Stimulated activated CD8-positive, alpha-beta memory T cell treated with anti-CD3 and anti-CD28 coated beads, Interleukin-12 subunit alpha, Interleukin-12 subunit beta, amount 100 ng/mL, for 24 hours (primary cell): ENCODE data around the gene HELB.
A peak's percentile ranks its signal among the peaks of the same experiment; 100 is the strongest.

Source experiments
- DNase-seq: peaks from one replicate; pipeline ENCODE4 v3.0.0-alpha.2; 2020; ENCODE audit errors: extremely low read depth

Gene HELB

GRCh38 chr12:66301944-66302826, at the start of gene HELB:
HELB (plus strand) TSS chr12:66302493; CDS start chr12:66302604, 111 bp downstream.
- peak; percentile 94 for DNase-seq

GRCh38 chr12:66252771-66253170, 49.5 kb upstream of the HELB start:
- DNase-seq: no peak

- DNase-seq: no peak
These were observed 46.6 kb upstream of the HELB start for GRCh38 chr12:66255737-66256136.

GRCh38 chr12:66258011-66258410, 44.3 kb upstream of the HELB start:
- no peak for DNase-seq

- DNase-seq: no peak
These were observed 39.6 kb upstream of the HELB start for GRCh38 chr12:66262737-66263136.

GRCh38 chr12:66268562-66268961, 33.7 kb upstream of the HELB start:
- DNase-seq: no peak

- DNase-seq: no peak
These were observed 33.2 kb upstream of the HELB start for GRCh38 chr12:66269142-66269541.

GRCh38 chr12:66269757-66270383, 32.4 kb upstream of the HELB start:
- DNase-seq: no peak

GRCh38 chr12:66270613-66271012, 31.7 kb upstream of the HELB start:
- no peak for DNase-seq

GRCh38 chr12:66272650-66273049, 29.6 kb upstream of the HELB start:
- no peak for DNase-seq

- DNase-seq: no peak
These were observed 29.1 kb upstream of the HELB start for GRCh38 chr12:66273147-66273546.

- no peak for DNase-seq
These were observed 27.3 kb upstream of the HELB start for GRCh38 chr12:66275040-66275439.

- no peak for DNase-seq
These were observed 23.1 kb upstream of the HELB start for GRCh38 chr12:66279123-66279712.

GRCh38 chr12:66280561-66280960, 21.7 kb upstream of the HELB start:
- no peak for DNase-seq

GRCh38 chr12:66282244-66282643, 20.0 kb upstream of the HELB start:
- DNase-seq: no peak

GRCh38 chr12:66287275-66287674, 15.0 kb upstream of the HELB start:
- DNase-seq: no peak

- no peak for DNase-seq
These were observed 14.2 kb upstream of the HELB start for GRCh38 chr12:66288121-66288520.

- DNase-seq: no peak
These were observed 12.8 kb upstream of the HELB start for GRCh38 chr12:66289485-66289884.

- no peak for DNase-seq
These were observed 11.5 kb upstream of the HELB start for GRCh38 chr12:66290716-66291200.

- DNase-seq: no peak
These were observed 6.1 kb upstream of the HELB start for GRCh38 chr12:66296176-66296683.

GRCh38 chr12:66297080-66297479, 5.2 kb upstream of the HELB start:
- no peak for DNase-seq

GRCh38 chr12:66297923-66298322, 4.4 kb upstream of the HELB start:
- DNase-seq: no peak

- no peak for DNase-seq
These were observed 505 bp downstream of the HELB start for GRCh38 chr12:66302827-66303169.
